ENCODE results near the gene BAD.

BAD gene

GRCh38 chr11:64241491-64242374 lies 42.7 kb downstream of the BAD start:
- no peak for DNase-seq

- peak; percentile 96 for DNase-seq
Observed at GRCh38 chr11:64241241-64241490, 43.3 kb downstream of the BAD start.

GRCh38 chr11:64240435-64241240 lies 43.8 kb downstream of the BAD start, which contains the start of gene FKBP2:
Gene FKBP2 (plus strand): TSS chr11:64241095. CDS start chr11:64242388, 1,293 bp downstream.
- DNase-seq: peak; percentile 82

- no peak for DNase-seq
Observed at GRCh38 chr11:64239662-64240434, 44.6 kb downstream of the BAD start.

- no peak for DNase-seq
Observed at GRCh38 chr11:64238999-64239398, 45.5 kb downstream of the BAD start.

- no peak for DNase-seq
Observed at GRCh38 chr11:64238076-64238475, 46.4 kb downstream of the BAD start.

- DNase-seq: peak; percentile 94
Observed at GRCh38 chr11:64237484-64237951, 46.9 kb downstream of the BAD start.

- DNase-seq: no peak
Observed at GRCh38 chr11:64235437-64236161, 48.9 kb downstream of the BAD start.

- no peak for DNase-seq
Observed at GRCh38 chr11:64234647-64235379, 49.7 kb downstream of the BAD start.

GRCh38 chr11:64233913-64234586 lies 50.4 kb downstream of the BAD start, which contains the start of gene VEGFB:
Gene VEGFB (plus strand): TSS chr11:64234584. CDS start chr11:64234834, 250 bp downstream.
- DNase-seq: no peak

GRCh38 chr11:64232967-64233315 lies 51.5 kb downstream of the BAD start:
- DNase-seq: no peak

GRCh38 chr11:64232182-64232966 lies 52.1 kb downstream of the BAD start:
- no peak for DNase-seq

- no peak for DNase-seq
Observed at GRCh38 chr11:64231546-64231945, 52.9 kb downstream of the BAD start.

GRCh38 chr11:64230985-64231365 lies 53.5 kb downstream of the BAD start:
- DNase-seq: no peak

- DNase-seq: peak; percentile 86
Observed at GRCh38 chr11:64230171-64230984, 54.1 kb downstream of the BAD start, which contains the start of gene DNAJC4. Gene DNAJC4 (plus strand): TSS chr11:64230548. CDS start chr11:64230855, 307 bp downstream.

- DNase-seq: no peak
Observed at GRCh38 chr11:64229744-64230170, 54.7 kb downstream of the BAD start.

- DNase-seq: no peak
Observed at GRCh38 chr11:64229090-64229743, 55.2 kb downstream of the BAD start.

- DNase-seq: no peak
Observed at GRCh38 chr11:64227405-64227956, 57.0 kb downstream of the BAD start.

Data from NCI-H2029 treated with DMSO at 0.1 percent for 48 hours (cell line).